Activated CD4-positive, CD25-positive, alpha-beta regulatory T cell (primary cell): ENCODE measurements around the gene NUMBL.
A peak's percentile ranks its signal among the peaks of the same experiment; 100 is the strongest.
"Not testable (repeated sequence)": the region's sequence is repeated elsewhere in the genome, so short reads cannot be mapped to it uniquely, and the experiment has no call there.

Experiments
- DNase-seq, 4 experiments: peaks; one replicate each; lab custom pipeline; 2025; lab: John Stamatoyannopoulos, UW

The NUMBL gene

GRCh38 chr19:40690050-40690692, at the start of gene NUMBL:
NUMBL (minus strand) TSS chr19:40690651; CDS start chr19:40690483, 168 bp downstream.
- DNase-seq, result no peak

DNA sequence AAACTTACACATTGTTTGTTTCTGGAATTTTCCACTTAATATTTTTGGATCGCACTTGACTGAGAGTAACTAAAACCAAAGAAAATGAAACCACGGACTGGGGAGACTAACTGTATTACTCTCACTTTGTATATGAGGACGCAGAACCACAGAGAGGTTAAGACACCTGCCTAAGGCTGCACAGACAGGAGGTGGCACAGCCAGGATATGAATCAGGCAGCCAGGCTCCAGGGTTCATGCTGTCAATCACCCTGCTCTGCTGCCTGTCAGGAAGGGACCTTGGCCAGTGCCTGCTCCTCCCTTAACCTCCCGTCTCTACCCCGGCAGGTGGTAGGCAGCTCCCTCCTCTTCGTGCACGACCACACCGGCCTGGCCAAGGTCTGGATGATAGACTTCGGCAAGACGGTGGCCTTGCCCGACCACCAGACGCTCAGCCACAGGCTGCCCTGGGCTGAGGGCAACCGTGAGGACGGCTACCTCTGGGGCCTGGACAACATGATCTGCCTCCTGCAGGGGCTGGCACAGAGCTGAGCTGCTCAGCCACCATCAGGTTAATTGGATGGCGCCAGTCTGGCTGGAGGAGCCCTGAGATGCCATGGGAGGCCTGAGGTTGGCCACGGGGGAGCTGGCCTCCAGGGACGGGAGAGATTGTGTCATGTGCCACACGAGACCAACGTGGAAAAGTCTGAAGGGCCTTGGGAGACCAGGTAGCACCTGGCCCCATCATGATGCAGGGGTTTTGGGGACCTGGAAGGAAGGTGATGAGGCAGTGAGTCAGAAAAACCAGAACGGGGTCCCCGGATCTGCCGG, 48.8 kb upstream of the NUMBL start:
- no peak for DNase-seq

DNA sequence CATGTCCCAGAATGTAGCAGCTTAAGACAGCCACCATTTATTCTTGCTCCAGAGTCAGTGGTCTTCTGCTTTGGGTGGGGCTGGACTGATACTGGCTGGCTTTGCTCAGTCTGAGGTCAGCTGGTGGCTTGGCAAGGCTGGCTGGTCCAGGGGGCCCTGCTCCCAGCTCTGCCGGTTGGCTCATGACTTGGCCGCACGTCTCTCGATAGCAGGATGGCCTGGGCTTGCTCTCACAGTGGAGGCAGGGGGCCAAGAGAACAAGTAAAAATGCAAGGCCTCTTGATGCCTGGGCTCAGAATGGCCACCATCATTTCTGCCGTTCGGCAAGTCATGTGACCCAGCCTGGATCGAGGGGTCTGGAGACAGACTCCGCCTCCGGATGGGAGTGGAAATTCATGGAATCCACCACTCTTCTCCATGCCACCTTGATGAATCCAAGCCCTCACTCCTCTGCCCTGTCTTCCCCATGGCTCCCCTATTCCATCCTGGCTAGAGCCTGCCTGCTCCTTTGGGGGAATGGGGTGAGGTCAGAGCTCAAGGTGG, 46.7 kb upstream of the NUMBL start:
- no peak for DNase-seq

DNA sequence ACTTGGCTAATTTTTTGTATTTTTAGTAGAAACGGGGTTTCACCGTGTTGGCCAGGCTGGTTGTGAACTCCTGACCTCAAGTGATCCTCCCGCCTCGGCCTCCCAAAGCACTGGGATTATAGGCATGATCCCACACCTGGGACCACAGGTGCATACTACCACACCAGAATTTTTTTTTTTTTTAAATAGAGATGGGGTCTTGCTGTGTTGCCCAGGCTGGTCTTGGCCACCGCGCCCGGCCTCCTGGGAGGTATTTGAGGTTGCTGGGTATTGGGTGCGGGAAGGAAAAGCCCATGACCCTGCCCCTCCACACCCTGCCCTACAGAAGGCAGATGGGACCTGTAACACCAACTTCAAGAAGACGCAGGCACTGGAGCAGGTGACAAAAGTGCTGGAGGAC, 46.2 kb upstream of the NUMBL start:
- DNase-seq, result no peak

GRCh38 chr19:40735013-40735771, 44.7 kb upstream of the NUMBL start:
- DNase-seq, result no peak

DNA sequence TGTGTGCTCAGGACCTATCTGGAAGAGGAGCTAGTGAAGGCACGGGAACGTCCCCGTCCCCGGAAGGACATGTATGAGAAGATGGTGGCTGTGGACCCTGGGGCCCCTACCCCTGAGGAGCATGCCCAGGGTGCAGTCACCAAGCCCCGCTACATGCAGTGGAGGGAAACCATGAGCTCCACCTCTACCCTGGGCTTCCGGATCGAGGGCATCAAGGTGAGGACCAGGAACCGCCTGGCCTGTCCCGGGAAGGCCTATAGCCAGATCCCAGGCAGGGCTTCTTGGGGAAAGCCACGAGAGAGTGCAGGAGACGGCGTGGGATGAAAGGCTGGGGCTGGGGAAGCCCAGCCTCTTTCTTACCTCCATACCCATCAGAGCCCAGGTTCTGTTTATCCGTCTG, 42.7 kb upstream of the NUMBL start:
- DNase-seq, result no peak

DNA sequence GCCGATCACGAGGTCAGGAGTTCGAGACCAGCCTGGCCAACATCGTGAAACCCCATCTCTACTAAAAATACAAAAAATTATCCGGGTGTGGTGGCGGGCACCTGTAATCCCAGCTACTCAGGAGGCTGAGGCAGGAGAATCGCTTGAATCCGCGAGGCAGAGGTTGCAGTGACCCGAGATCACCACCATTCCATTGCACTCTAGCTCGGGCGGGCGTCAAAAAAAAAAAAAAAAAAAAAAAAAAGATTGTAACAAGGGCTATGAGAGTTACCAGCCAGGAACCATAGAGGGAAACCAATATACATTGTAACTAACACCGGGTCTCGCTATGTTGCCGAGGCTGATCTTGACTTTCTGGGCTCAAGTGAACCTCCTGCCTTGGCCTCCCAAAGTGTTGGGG, 41.9 kb upstream of the NUMBL start:
- DNase-seq, result not testable (repeated sequence)

DNA sequence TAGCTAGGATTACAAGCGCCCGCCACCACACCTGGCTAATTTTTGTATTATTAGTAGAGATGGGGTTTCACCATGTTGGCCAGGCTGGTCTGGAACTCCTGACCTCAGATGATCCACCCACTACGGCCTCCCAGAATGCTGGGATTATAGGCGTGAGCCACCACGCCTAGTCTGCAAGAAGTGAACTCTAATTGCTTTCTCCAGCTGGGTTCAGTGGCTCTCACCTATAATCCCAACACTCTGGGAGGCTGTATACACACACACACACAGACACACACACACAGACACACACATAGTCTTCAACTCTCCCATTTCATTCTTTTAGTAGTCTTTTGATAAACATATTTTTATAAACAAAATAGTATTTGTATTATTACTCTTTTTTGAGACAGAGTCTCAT, 39.6 kb upstream of the NUMBL start:
- DNase-seq, result not testable (repeated sequence)

DNA sequence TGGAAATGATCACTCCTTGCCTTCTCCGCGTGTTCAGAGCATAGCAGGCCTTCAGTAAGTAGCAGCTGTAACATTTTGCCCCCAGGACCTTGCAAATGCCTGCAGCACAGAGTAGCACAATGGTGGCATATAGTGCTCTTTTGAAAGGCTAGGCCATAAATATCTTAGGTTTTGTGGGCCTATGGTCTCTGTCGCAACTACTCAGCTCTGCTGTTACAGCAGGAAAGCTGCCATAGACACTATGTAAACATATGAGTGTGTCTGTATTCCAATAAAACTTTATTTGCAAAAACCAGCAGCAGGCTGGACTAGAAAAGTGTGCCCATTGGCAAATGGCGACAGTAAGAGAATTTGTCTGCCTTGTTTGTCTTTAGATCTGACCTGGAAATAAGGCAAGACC, 35.8 kb upstream of the NUMBL start:
- DNase-seq, result no peak

DNA sequence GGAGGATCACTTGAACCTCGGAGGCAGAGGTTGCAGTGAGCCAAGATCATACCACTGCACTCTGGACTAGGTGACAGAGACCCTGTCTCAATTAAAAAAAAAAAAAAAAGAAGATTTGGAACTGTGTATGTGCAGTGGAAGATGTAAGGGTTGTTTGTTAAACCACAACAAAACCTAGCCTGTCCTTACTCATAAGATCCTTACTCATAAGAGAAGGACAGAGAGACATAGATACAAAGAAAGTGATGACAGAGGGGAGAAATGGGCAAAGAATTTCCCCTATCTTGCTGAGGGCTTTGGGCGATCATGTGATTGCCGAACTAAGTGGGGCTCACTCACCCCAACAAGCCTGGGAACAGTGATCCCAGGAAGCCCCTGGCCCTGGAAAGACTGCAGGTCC, 34.4 kb upstream of the NUMBL start:
- no peak for DNase-seq

- DNase-seq, result no peak
These were observed 33.9 kb upstream of the NUMBL start for GRCh38 chr19:40724315-40724714.

GRCh38 chr19:40723661-40724254, 33.3 kb upstream of the NUMBL start:
- DNase-seq, result no peak

DNA sequence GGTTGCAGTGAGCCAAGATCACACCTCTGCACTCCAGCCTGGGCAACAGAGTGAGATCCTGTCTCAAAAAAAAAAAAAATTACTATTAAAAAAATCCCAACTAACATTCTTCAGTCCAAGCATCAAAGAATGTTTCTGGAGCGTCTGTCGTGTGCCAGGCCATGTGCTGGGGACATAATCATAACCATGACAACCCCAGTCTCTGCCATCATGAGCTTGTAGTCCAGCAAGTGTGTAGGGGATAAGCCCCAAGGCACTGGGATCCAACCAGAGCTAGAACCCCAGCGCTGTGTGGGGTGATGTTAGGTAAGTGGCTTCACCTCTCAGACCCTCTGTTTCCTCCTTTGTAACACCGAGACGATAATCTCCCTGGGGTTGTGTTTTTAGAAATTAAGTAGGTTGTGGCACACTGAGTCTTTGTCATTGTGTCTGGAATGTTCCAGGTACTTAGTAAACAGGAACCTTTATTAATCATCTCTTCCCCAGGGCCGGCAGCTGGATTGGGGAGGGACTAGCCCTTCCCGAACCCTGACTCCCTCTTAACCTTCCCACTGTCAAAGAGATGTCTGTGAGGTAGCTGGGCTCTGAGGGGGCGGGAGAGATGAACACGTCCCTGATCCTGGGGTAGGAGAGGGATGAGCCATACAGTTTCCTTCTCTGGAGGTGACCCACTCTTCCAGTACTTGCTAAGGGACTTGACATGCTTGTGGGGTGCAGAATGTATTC, 31.6 kb upstream of the NUMBL start:
- DNase-seq, result no peak

DNA sequence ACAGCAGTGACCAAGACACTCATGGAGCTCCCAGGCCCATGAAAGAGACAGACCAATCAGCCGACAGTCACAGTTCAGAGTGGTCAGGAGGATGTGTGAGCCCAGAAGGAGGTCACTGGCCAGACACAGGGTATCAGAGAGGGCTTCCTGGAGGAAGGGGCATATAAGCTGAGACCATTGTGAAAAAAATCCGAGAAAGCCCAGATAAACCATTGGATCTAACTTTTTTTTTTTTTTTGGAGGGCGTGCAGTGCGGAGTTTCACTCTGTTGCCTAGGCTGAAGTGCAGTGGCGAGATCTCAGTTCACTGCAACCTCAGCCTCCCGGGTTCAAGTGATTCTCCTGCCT, 30.7 kb upstream of the NUMBL start:
- DNase-seq, result no peak

DNA sequence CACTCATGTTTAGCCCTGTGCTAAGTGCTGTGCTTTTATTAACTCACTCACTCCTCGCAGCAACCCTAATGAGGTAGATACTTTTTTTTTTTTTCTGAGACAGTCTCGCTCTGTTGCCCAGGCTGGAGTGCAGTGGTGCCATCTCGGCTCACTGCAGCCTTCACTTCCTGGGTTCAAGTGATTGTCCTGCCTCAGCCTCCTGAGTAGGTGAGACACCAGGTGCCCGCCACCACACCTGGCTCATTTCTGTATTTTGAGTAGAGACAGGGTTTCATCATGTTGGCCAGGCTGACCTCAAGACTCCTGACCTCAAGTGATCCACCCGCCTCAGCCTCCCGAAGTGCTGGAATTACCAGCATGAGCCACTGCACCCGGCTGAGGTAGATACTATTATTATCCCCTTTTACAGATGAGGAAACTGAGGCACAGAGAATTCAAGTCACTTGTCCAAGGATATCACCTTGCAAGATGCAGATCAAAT, 29.0 kb upstream of the NUMBL start:
- no peak for DNase-seq

- DNase-seq, result no peak
These were observed 28.4 kb upstream of the NUMBL start for GRCh38 chr19:40718774-40719391.

GRCh38 chr19:40717880-40718773, 27.7 kb upstream of the NUMBL start:
- no peak for DNase-seq

- DNase-seq, result no peak
These were observed 27.0 kb upstream of the NUMBL start for GRCh38 chr19:40717325-40717879.

GRCh38 chr19:40716482-40717324, 26.3 kb upstream of the NUMBL start, which contains the start of the genes COQ8B and ITPKC:
COQ8B (minus strand) TSS chr19:40716886; CDS start chr19:40714632, 2,254 bp downstream.
ITPKC (plus strand) TSS chr19:40717112; CDS start chr19:40717136, 24 bp downstream.
- peak; percentile 99 to 100 (median 100) for DNase-seq
